ENCODE measurements around the gene PPDPF. TPM values are rescaled to one million over a fixed set of nuclear protein-coding genes. Genes with fewer than 3 reads are reported as not detected.
A peak's percentile ranks its signal among the peaks of the same experiment; 100 is the strongest.

Gene PPDPF
- total and polyA plus RNA-seq, 2 donors (not counting 1 experiment from before 2014, with no cell fraction given) = 93.5 to 162 TPM

- Histone ChIP-seq H3K79me2 (ENCODE audit: control insufficient read depth, insufficient read depth, low read length) (no peaks in the 10 kb centered on the region), H3K27me3 (replicated peaks in 1 of 4; ENCODE audit: control extremely low read depth in 1 of 4, control insufficient read depth in 3 of 4, insufficient read depth in 4 of 4, low read length in 3 of 4) (peaks cover 0 to 40% (median 16%) of the 10 kb centered on the region in 4 experiments), H3K9me3 (ENCODE audit: control extremely low read depth in 1 of 3, control insufficient read depth in 2 of 3, insufficient read depth in 1 of 3, low read length in 2 of 3) (peaks cover 0 to 13% (median 0%) of the 10 kb centered on the region in 3 donors), H3K36me3 (replicated peaks in 1 of 2; ENCODE audit: control extremely low read depth in 1 of 2, control insufficient read depth in 1 of 2, extremely low read depth in 1 of 2, insufficient read depth in 2 of 2, low read length in 1 of 2) (no peaks in the 10 kb centered on the region), H3K9ac (ENCODE audit: low read length) (no peak overlapping the region), H3K4me3 (ENCODE audit: control extremely low read depth in 1 of 5, extremely low read depth in 1 of 5, insufficient read depth in 1 of 5, low read depth in 2 of 5, low read length in 4 of 5) (peak overlapping the region in 4 of 5 experiments; percentile 8 to 40 (median 34)), H3K4me1 (ENCODE audit: control insufficient read depth in 2 of 2, insufficient read depth in 2 of 2, low read length in 2 of 2) (peaks cover 19 to 26% of the 10 kb centered on the region in 2 donors), H3K27ac (ENCODE audit: low read length in 2 of 2) (no peak overlapping the region), H4K20me1 (ENCODE audit: control insufficient read depth, insufficient read depth, low read length, poor library complexity, severe bottlenecking) (no peaks in the 10 kb centered on the region), H3K4me2 (replicated peaks; ENCODE audit: low read depth, low read length, poor library complexity, severe bottlenecking) (peak overlapping the region; percentile 74), H2AFZ (ENCODE audit: insufficient read depth, low read depth, low read length, poor library complexity, severe bottlenecking) (peak overlapping the region; percentile 14)
- peak; percentile 84 for DNase-seq
- ChIA-PET POLR2A (interaction anchor here (0.6 to 1.2 kb wide), 7 partner anchors 25 to 651 kb away, joined by 3 to 7 read pairs (median 3); partner anchors contain the start of genes RTEL1 and SAMD10), CTCF (interaction anchor here (0.6 to 3.3 kb wide), 21 partner anchors 9 to 625 kb away, joined by 3 to 26 read pairs (median 4); partner anchors contain the start of genes PPDPF, PRPF6, PTK6 and TPD52L2)
- peaks cover 2% of the 10 kb centered on the region for H3K9me3 Mint-ChIP-seq (ENCODE audit: insufficient read depth)
- peak; percentile 66 for ATAC-seq (ENCODE audit: low read depth)
- peaks cover 11% of the 10 kb centered on the region for H3K27me3 Mint-ChIP-seq
- peak overlapping the region; percentile 79 for H3K4me3 Mint-ChIP-seq
- WGBS (ENCODE audit: insufficient coverage) = 22% methylated on average over 41 of the region's 48 CpGs
- H3K27ac Mint-ChIP-seq = no peak overlapping the region
- H3K4me1 Mint-ChIP-seq = peaks cover 7% of the 10 kb centered on the region
- intact Hi-C loops (cut with micrococcal nuclease) = loop anchor here (1.0 kb wide), 2 partner anchors 368 to 478 kb away; no protein-coding TSS in a partner anchor
- TF ChIP-seq CTCF (IDR thresholded peaks at IDR 0.05) = peak; percentile 95
- no peak for TF ChIP-seq EZH2 (IDR thresholded peaks at IDR 0.05; ENCODE audit: borderline replicate concordance, insufficient read depth, low read depth, low read length, poor library complexity, severe bottlenecking)
These were observed 24.6 kb upstream of the PPDPF start for GRCh38 chr20:63495741-63496595.

Data from B cell (primary cell).